CD1c-positive myeloid dendritic cell (primary cell): ENCODE results near the gene RAPGEF2.
"Not testable (repeated sequence)": the region's sequence is repeated elsewhere in the genome, so short reads cannot be mapped to it uniquely, and the experiment has no call there.

Experiments used
- DNase-seq: peaks from one replicate; pipeline ENCODE4 v3.0.0-alpha.2; 2016; ENCODE audit errors: extremely low spot score

Gene RAPGEF2

GRCh38 chr4:159368320-159368719 lies 265.4 kb downstream of the RAPGEF2 start:
- no peak for DNase-seq

- DNase-seq = no peak
Measured at GRCh38 chr4:159369256-159369655, 266.4 kb downstream of the RAPGEF2 start.

- DNase-seq = no peak
Measured at GRCh38 chr4:159370286-159370685, 267.4 kb downstream of the RAPGEF2 start.

GRCh38 chr4:159374749-159375530 lies 272.1 kb downstream of the RAPGEF2 start:
- DNase-seq = no peak

- no peak for DNase-seq
Measured at GRCh38 chr4:159376289-159376688, 273.4 kb downstream of the RAPGEF2 start.

GRCh38 chr4:159378056-159378616 lies 275.3 kb downstream of the RAPGEF2 start:
- no peak for DNase-seq

GRCh38 chr4:159379064-159379463 lies 276.2 kb downstream of the RAPGEF2 start:
- DNase-seq = not testable (repeated sequence)

- no peak for DNase-seq
Measured at GRCh38 chr4:159379836-159380235, 277.0 kb downstream of the RAPGEF2 start.

- DNase-seq = no peak
Measured at GRCh38 chr4:159382856-159383561, 280.1 kb downstream of the RAPGEF2 start.

- DNase-seq = no peak
Measured at GRCh38 chr4:159383562-159383931, 280.7 kb downstream of the RAPGEF2 start.

GRCh38 chr4:159384017-159384416 lies 281.1 kb downstream of the RAPGEF2 start:
- no peak for DNase-seq

- DNase-seq = no peak
Measured at GRCh38 chr4:159384632-159385031, 281.8 kb downstream of the RAPGEF2 start.

- DNase-seq = no peak
Measured at GRCh38 chr4:159386620-159387019, 283.7 kb downstream of the RAPGEF2 start.

GRCh38 chr4:159389756-159390155 lies 286.9 kb downstream of the RAPGEF2 start:
- DNase-seq = no peak

GRCh38 chr4:159390648-159391047 lies 287.8 kb downstream of the RAPGEF2 start:
- DNase-seq = no peak

GRCh38 chr4:159395693-159396092 lies 292.8 kb downstream of the RAPGEF2 start:
- no peak for DNase-seq

- DNase-seq = no peak
Measured at GRCh38 chr4:159396151-159396550, 293.3 kb downstream of the RAPGEF2 start.

GRCh38 chr4:159398236-159398638 lies 295.4 kb downstream of the RAPGEF2 start:
- DNase-seq = no peak

- peak; percentile 31 for DNase-seq
Measured at GRCh38 chr4:159400558-159401225, 297.8 kb downstream of the RAPGEF2 start.

- no peak for DNase-seq
Measured at GRCh38 chr4:159401226-159401712, 298.4 kb downstream of the RAPGEF2 start.

GRCh38 chr4:159401791-159402380 lies 299.0 kb downstream of the RAPGEF2 start:
- no peak for DNase-seq
